Sigmoid colon (tissue), 7 donors: Measurements from ENCODE around the gene USP9X. TPM values are rescaled to one million over a fixed set of nuclear protein-coding genes. Genes with fewer than 3 reads are reported as not detected.

ENCODE experiments used
- DNase-seq: peaks from one replicate; pipeline ENCODE4 v3.0.0-alpha.2; 2019
- H3K27ac ChIP-seq, 4 donors: fragments of 200-600 bp; sonication (generic); one replicate each; pipeline ENCODE4 v1.5.1; 2016 to 2019; ENCODE audit warnings: mild to moderate bottlenecking in 1 of 4
- H3K27me3 ChIP-seq, 3 donors: fragments of 200-600 bp; sonication (generic); one replicate each; pipeline ENCODE4 v1.5.1; 2019; ENCODE audit warnings: mild to moderate bottlenecking in 1 of 3
- H3K36me3 ChIP-seq, 4 donors: fragments of 200-600 bp; sonication (generic); one replicate each; pipeline ENCODE4 v1.5.1; 2016 to 2019
- H3K4me1 ChIP-seq, 4 donors: fragments of 200-600 bp; sonication (generic); one replicate each; pipeline ENCODE4 v1.5.1; 2017 to 2019
- H3K4me3 ChIP-seq, 4 donors: fragments of 200-600 bp; sonication (generic); one replicate each; pipeline ENCODE4 v1.5.1; 2017 to 2019; ENCODE audit warnings: mild to moderate bottlenecking in 2 of 4, moderate library complexity in 1 of 4
- H3K9me3 ChIP-seq, 4 donors: fragments of 200-600 bp in 3 of 4; sonication (generic) in 3 of 4; one replicate each; pipeline versions ENCODE4 v1.5.1 to v1.6.1; 2013 to 2019
- EP300 ChIP-seq, 4 donors: sonication (generic); formaldehyde crosslinking; IDR thresholded peaks; one replicate each; pipeline ENCODE4 v1.6.1; 2017; ENCODE audit warnings: antibody characterized with exemption in 4 of 4
- POLR2A ChIP-seq, 2 donors: fragments of 450-650 bp; IDR thresholded peaks; one replicate each; pipeline ENCODE4 v1.6.1; 2016; ENCODE audit warnings: antibody characterized with exemption in 2 of 2, mild to moderate bottlenecking in 2 of 2, moderate library complexity in 2 of 2
- POLR2AphosphoS5 ChIP-seq, 4 donors: sonication (generic); formaldehyde crosslinking; IDR thresholded peaks; one replicate each; pipeline ENCODE4 v1.6.1; 2017; ENCODE audit warnings: antibody characterized with exemption in 4 of 4
- WGBS, 2 donors: extraction: QIAGEN DNeasy Blood & Tissue Kit; methylation state at CpG; one replicate each; pipeline ENCODE4 v1.1.7; 2013; 5-methylcytosine and 5-hydroxymethylcytosine counted together
- intact Hi-C: fragments of 100-400 bp; cut with DNase I; formaldehyde crosslinking; loops from one replicate; pipeline ENCODE4 v1.15.1; 2023
- polyA plus RNA-seq, 3 donors: library from polyadenylated mRNA; stranded (reverse); fragments of 200-250 nt; gene quantifications; one replicate each; pipeline ENCODE4 v1.2.3, GENCODE V29; 2013
- total RNA-seq, 4 donors: library from RNA; depleted of rRNA; stranded (reverse); fragments of >200 nt; gene quantifications; one replicate each; pipeline ENCODE4 v1.1.0, GENCODE V29; 2016
- TF ChIP-seq, protein P1 (sequence below), 4 experiments: fragments of 450-650 bp in 3 of 4; fragments of 200-600 bp in 1 of 4; IDR thresholded peaks; one replicate each; pipeline ENCODE4 v1.5.1; 2016 to 2019; ENCODE audit warnings: antibody characterized with exemption in 4 of 4, mild to moderate bottlenecking in 3 of 4, moderate library complexity in 2 of 4
- donor health status: healthy with polysubstance abuse.
- donor health status: Bipolar disorder and iron deficiency.
- donor health status: healthy.

The USP9X gene
- total and polyA plus RNA-seq, 7 donors = 9.6 to 84.5 (median 64.3) TPM

GRCh38 chrX:41043674-41044345 lies 41.4 kb upstream of the USP9X start:
- Histone ChIP-seq H3K4me1 (peaks cover 0 to 4% (median 0%) of the 10 kb centered on the region in 4 donors), H3K9me3 (no peaks in the 10 kb centered on the region), H3K27me3 (no peaks in the 10 kb centered on the region), H3K27ac (no peak overlapping the region), H3K4me3 (no peak overlapping the region), H3K36me3 (no peaks in the 10 kb centered on the region)
- no peak for DNase-seq
- intact Hi-C loops = no loop called here
- 87 to 92% methylated on average over 6 of the region's 6 CpGs for WGBS, 2 donors
- TF ChIP-seq EP300 (IDR thresholded peaks at IDR 0.05) (no peak), POLR2AphosphoS5 (IDR thresholded peaks at IDR 0.05) (no peak), POLR2A (IDR thresholded peaks at IDR 0.05) (no peak)
- TF ChIP-seq, protein P1, sequence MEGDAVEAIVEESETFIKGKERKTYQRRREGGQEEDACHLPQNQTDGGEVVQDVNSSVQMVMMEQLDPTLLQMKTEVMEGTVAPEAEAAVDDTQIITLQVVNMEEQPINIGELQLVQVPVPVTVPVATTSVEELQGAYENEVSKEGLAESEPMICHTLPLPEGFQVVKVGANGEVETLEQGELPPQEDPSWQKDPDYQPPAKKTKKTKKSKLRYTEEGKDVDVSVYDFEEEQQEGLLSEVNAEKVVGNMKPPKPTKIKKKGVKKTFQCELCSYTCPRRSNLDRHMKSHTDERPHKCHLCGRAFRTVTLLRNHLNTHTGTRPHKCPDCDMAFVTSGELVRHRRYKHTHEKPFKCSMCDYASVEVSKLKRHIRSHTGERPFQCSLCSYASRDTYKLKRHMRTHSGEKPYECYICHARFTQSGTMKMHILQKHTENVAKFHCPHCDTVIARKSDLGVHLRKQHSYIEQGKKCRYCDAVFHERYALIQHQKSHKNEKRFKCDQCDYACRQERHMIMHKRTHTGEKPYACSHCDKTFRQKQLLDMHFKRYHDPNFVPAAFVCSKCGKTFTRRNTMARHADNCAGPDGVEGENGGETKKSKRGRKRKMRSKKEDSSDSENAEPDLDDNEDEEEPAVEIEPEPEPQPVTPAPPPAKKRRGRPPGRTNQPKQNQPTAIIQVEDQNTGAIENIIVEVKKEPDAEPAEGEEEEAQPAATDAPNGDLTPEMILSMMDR (IDR thresholded peaks at IDR 0.05) = no peak

DNA sequence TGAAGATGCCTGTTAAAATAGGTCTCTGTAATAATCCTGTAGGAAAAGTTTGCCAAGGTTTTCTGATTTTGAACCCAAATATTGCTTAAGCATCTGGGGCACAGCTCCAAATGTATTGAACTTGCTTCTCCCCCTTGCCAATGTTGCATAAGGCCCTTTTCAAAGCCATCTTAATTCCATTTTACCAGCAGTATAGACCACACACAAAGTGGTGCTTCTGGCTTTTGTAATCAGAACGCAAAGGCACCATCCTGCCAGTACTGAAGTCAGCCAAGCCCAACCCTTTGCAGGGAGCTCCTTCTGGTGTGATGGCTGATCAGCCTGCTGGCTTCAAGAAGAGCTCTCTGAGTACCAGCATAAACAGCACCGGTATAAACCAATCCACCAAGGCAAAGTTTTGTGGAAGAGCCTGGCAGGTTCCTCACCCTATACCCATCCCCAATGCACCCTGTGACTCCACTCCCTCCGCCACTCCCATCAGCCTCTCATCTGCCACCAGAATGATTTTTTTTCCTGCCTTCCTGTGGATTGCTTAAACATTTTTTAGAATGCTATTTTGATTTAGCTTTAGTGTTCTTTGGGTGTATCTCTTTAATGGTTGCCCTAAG lies 39.2 kb upstream of the USP9X start:
- Histone ChIP-seq H3K9me3 (no peaks in the 10 kb centered on the region), H3K27ac (peak overlapping the region in 3 of 4 donors; percentile 23 to 31 (median 25)), H3K4me3 (no peak overlapping the region), H3K36me3 (no peaks in the 10 kb centered on the region), H3K27me3 (no peaks in the 10 kb centered on the region), H3K4me1 (peaks cover 0 to 4% (median 0%) of the 10 kb centered on the region in 4 donors)
- TF ChIP-seq POLR2A (IDR thresholded peaks at IDR 0.05) = no peak
- peak in 2 of 4 donors; percentile 32 to 33 for TF ChIP-seq POLR2AphosphoS5 (IDR thresholded peaks at IDR 0.05)
- DNase-seq = peak; percentile 73
- intact Hi-C loops = loop anchor here (2.0 kb wide), 1 partner anchor 35 kb away; no protein-coding TSS in a partner anchor
- WGBS, 2 donors = 14 to 53% methylated on average over 3 of the region's 3 CpGs

- intact Hi-C loops = loop anchor here (2.0 kb wide), 1 partner anchor 37 kb away; no protein-coding TSS in a partner anchor
- Histone ChIP-seq H3K27me3 (no peaks in the 10 kb centered on the region), H3K27ac (no peak overlapping the region), H3K4me1 (peaks cover 0 to 4% (median 0%) of the 10 kb centered on the region in 4 donors), H3K9me3 (no peaks in the 10 kb centered on the region), H3K36me3 (no peaks in the 10 kb centered on the region), H3K4me3 (no peak overlapping the region)
- TF ChIP-seq POLR2A (IDR thresholded peaks at IDR 0.05) (no peak), POLR2AphosphoS5 (IDR thresholded peaks at IDR 0.05) (no peak), EP300 (IDR thresholded peaks at IDR 0.05) (no peak)
- TF ChIP-seq, protein P1 (IDR thresholded peaks at IDR 0.05) = no peak
- DNase-seq = no peak
- WGBS, 2 donors = 18 to 72% methylated on average over 8 of the region's 8 CpGs
Measured at GRCh38 chrX:41047878-41048534, 37.2 kb upstream of the USP9X start.

DNA sequence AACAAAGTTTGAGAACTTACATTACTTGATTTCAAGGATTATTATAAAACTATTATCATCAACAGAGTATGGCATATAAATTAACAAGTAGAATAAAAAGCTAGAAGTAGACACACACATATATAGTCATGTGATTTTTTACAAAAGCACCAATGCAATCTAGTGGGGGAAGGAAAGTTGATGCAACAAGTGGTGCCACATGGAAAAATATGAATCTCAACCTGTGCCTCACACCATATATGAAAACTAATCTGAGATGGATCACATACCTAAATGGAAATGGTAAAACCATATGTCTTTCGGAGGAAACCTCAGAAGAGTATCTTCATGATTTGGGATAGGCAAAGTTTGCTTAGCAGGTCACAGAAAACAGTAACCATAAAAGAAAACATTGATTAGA lies 34.9 kb upstream of the USP9X start:
- H3K36me3 ChIP-seq = no peaks in the 10 kb centered on the region
- H3K4me3 ChIP-seq = no peak overlapping the region
- peaks cover 0 to 4% (median 0%) of the 10 kb centered on the region in 4 donors for H3K4me1 ChIP-seq
- DNase-seq = no peak
- no peaks in the 10 kb centered on the region for H3K27me3 ChIP-seq
- no peak for TF ChIP-seq EP300 (IDR thresholded peaks at IDR 0.05)
- TF ChIP-seq, protein P1 (IDR thresholded peaks at IDR 0.05) = no peak
- no peaks in the 10 kb centered on the region for H3K9me3 ChIP-seq
- intact Hi-C loops = no loop called here
- H3K27ac ChIP-seq = no peak overlapping the region
- WGBS, 2 donors = 98 to 100% methylated on average over 1 of the region's 1 CpG

- Histone ChIP-seq H3K4me3 (no peak overlapping the region), H3K4me1 (peaks cover 0 to under 1% (median 0%) of the 10 kb centered on the region in 4 donors), H3K9me3 (no peaks in the 10 kb centered on the region), H3K27me3 (no peaks in the 10 kb centered on the region), H3K36me3 (no peaks in the 10 kb centered on the region), H3K27ac (no peak overlapping the region)
- TF ChIP-seq POLR2A (IDR thresholded peaks at IDR 0.05) (no peak), EP300 (IDR thresholded peaks at IDR 0.05) (no peak), POLR2AphosphoS5 (IDR thresholded peaks at IDR 0.05) (no peak)
- TF ChIP-seq, protein P1 (IDR thresholded peaks at IDR 0.05) = no peak
- 96 to 100% methylated on average over 1 of the region's 1 CpG for WGBS, 2 donors
- intact Hi-C loops = no loop called here
- DNase-seq = no peak
Measured at GRCh38 chrX:41051288-41051687, 34.0 kb upstream of the USP9X start.
